Activated CD8-positive, alpha-beta memory T cell treated with anti-CD3 and anti-CD28 coated beads for 48 hours (primary cell): ENCODE data around the gene SNTG2.

ENCODE experiments used
- DNase-seq, 3 experiments: peaks; one replicate each; pipeline ENCODE4 v3.0.0-alpha.2; 2020; ENCODE audit warnings: low read depth in 2 of 3, low spot score in 2 of 3

Gene SNTG2

DNA sequence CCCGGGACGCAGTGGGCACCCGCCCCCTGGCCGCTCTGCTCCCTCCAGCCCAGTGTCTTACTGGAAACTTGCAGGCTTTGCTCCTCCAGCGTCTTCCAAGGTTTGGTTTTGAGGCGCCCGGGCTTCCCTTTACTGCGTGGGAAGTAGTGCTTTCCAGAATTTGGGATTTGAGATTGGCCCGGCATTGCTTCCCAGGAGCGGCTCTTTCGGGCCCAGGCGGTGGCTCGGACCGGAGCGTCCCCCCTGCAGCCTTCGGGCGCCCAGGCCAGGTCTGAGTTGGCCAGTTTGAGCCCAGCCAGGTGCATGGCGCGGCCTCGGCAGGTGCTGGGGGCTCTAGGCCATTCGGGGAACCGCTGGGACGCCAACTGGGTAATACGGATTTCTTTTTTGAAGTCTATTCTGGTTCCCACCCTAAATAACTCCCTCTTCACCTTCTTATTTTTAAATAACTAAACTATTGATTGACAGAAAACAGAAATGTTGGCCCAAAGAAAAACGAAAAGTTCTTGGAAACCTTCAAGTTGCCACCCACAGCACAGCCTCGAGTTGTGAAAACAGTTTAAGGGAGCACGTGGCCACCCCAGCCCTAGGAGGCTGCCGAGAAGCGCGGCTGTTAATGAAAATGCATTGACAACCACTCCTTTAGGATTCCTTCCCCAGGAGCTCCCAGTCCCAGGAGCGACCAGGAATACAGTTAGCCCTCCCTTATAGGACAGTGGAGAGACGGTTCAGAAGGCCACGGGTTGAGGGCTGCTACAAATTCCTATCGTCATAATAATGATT, 766 bp downstream of the SNTG2 start:
- no peak for DNase-seq

DNA sequence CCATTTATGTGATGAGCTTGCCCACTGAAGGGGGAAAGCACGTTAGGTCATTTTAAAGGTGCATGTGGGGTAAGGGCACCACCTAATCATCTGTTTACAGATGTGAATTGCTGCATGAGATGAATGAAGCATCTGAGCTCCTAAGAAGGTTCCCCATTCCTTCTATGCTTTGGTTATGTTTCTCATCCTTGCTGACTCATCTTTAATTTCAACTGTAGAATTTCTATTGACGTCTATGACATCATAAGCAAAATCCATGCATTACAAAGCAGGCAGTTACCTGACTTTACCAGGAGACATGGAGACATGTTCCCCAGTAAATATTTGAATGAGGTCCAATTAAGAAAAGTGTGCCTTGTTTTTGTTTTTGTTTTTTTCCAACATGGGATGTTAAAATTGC, 2.8 kb downstream of the SNTG2 start:
- no peak for DNase-seq

DNA sequence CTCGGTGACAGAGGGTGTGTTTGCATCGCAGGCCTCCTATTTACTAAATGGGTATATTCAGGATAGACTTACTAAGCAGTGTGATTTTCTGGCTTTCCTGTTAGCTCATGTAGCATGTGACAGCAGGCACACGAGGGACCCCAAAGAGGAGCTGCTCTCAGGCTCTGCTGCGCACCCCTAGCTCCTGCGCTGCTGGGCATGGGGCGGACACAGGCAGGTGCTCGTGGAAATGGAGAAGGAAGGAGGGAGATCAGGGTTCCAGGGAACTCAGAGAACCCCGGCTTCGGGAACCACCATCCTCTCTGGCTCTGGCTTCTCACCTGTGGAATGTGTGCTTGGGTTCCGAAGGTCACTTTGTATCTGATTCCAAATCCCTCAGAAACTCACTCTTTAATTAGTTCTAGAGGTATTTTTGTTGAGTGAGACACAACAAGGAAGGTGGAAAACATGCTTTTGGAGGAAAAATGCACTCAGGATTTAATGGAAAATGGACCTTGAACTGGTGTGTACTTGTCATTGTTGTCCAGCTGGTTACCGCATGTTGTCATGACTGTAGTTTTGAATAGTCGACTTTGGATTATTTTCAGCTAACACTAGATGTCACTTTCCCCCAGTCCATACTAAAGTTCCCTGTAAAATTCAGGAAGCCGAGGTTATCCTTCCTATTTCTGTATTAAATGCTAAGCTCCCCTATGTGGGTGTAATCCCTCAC, 3.5 kb downstream of the SNTG2 start:
- DNase-seq, result no peak

DNA sequence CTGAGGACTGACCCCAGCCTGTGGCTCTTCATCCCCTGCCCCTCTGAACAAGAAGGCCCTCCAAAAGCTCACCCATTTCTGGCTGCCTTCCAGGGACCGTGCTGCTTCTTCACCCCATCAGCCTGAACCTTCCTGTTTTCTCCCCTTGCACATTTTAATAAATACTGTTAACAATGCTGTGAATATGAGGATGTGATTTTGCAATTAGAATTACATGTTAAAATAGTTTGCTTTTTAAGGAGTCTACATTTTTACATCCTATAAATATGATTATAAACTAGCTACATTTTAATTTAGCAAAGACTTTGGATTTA, 4.0 kb downstream of the SNTG2 start:
- no peak for DNase-seq

DNA sequence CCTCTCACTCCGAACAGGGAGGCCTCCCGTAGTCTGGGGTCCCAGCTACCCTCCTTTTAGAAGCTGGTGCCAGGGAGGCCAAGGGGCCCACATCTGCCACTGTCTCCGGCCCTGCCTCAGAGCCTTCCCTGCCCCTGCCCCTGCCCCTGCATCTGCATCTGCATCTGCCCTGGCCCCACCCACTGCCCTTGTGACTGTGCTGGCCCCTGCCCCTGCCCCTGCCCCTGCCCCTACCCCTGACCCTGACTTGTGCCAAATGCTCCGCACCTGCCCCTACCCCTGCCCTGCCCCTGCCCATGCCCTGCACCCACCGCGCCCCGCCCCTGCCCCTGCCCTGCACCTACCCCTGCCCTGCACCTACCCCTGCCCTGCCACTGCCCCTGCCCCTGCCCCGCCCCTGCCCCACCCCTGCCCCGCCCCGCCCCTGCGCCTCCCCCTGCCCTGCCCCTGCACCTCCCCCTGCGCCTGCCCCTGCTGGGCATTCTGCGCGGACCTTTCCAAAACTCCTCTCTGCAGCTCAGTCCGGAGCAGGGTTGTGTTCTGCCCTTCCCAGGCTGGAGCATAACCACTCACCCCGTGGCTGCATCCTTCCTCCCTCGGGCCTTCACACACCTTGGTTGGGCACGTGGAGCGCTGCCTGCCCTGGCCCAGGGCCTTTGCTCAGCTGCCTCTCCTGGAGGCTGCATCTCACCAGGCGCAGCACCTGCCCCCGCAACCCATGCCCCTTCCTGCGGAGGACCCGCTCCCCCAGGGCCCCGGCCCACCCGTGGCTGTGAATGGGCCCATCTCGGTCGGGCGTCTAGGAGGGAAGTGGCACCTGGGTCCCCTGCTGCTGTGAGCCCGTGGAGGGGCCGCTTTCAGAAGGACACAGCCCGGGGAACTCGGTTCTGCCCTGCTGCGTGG, 5.4 kb downstream of the SNTG2 start:
- DNase-seq, result no peak

DNA sequence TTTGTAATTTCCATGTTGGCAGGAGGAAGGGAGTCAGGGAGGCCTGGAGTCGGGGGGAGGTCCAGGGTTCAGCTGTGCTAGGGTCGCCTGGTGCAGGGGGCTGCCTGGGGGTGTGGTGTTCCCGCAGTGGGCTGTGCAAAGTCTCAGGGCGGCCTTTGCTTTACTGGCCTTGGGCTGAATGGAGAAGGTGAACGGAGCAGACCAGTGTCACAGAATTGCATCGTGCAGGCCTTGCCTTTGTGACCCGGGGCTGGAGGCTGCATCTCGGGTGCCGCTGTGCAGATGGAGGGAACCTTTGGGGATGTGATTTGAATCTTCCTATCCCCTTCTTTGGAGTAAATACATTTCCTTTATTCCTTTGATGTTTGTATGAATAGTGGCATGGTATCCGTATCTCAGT, 8.8 kb downstream of the SNTG2 start:
- no peak for DNase-seq

DNA sequence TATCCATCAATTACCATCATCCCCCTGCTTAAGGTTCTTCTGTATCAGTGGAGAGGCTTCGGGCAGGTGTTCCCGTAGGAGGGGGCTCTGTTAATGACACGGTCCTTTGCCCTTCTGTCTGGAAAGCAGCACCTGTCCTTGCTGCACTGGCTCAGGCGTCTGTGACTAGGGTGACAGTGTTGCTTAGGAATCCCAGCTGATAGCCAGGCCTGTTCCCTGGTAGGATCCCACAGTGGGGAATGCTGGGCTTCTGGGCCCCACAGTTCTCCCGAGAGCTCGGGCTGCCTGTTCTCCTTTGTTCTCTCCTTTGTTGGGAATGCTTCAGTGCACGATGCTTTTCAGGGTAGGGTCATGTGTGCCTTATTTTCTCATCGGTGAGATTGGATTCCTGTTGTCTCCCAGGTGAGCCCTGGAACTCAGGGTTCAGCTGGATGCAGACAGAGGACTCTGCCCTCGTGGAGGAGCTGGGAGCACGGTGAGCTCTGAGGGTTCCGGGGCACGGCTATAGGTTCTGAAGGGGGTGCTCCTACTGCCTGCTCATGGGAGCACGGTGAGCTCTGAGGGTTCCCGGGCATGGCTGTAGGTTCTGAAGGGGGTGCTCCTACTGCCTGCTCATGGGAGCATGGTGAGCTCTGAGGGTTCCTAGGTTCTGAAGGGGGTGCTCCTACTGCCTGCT, 9.6 kb downstream of the SNTG2 start:
- DNase-seq, result no peak

DNA sequence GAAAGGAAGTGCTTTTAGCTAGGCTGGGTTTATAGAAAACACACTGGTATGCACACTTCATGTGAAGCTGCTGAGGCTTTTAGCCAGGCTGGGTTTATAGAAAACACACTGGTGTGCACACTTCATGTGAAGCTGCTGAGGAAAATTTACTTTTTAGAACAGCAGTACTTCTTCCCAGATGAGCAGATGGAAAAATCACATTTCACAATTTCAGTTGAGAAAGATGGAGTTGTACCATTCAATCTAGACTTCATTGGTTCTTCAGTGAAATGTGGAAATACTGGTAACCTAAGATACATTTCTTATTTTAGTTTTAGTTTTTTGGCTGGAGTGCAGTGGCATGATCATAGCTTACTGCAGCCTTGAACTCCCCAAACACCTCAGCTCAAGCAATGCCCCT, 11.1 kb downstream of the SNTG2 start:
- no peak for DNase-seq

DNA sequence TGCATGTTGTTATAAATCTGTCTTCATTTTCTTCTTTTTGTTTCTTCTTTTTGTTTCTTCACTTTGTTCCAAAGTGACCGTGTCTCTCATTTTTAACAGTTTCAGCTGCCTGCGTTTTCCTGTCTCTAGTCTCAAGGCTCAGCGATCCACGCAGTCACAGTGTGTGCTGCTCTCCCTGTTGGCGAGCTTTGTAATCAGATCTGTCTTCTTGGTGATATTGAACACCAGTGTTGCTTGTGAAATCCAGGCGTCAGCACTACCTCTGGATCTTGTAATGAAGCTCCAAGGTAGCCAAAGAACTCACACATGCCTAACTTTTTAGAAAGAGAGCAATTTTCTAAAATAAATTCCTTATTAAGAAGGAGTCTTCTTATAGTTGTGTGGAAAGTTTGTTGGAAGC, 13.2 kb downstream of the SNTG2 start:
- no peak for DNase-seq

DNA sequence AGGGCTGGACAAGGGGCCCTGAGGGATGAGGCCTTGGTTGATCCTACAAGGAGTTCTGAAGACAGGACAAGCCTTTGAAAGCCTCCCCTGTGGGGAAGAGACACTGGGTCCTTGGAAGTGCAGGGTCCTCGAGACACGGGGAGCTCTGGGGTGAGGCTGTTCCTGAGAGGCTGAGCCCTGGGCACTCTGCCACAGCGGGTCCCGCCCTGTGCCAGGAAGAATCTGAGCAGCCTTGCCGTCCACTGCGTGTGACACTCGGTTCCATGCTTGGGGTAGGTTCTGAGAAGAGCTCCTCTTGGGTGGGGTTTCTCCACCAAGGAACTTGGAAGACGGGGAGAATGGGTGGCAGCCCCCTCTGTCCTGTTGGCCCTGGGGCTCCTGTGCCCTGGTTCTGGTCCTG, 13.9 kb downstream of the SNTG2 start:
- no peak for DNase-seq

DNA sequence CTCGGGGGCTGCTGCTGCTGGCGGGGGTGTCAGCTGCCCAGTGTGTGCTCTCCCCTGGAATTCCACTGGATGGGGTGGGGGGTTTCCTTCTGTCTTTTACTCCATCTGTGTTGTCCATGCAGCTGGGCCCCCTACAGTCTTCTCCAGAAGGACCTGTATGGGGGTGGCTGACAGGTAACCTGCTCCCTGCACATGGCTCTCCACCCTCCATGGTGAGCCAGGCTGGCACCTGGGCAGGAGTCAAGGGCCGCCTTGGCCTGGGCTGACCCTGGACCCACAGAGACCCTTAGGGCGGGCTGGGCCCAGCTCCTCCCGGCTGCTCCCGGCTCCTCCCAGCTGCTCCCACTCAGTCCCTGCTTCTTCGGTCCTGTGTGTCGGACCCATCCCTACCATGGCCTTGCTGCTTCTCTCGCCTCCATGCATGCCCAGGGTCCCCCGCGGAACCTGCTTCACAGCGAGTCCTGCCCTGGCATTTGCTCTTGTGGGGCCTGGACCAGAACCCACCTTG, 15.0 kb downstream of the SNTG2 start:
- no peak for DNase-seq

DNA sequence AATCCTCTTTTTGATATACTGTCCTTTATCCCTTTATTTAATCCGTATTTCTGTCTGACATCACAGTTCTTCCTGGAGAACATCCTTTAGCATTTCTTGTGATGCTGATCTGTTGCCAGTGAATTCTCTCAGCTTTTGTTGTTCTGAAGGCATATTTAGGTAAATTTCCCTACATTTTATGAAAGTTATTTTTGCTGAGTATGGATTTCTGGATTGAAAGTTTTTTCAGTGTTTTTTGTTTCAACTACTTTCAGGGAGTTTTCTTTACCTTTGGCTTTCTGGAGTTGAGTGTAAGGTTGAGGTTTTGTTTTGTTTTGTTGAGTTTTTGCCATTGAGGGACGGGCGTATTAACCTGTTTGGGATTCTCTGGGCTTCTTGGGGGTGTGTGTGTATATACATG, 22.5 kb downstream of the SNTG2 start:
- DNase-seq, result no peak

DNA sequence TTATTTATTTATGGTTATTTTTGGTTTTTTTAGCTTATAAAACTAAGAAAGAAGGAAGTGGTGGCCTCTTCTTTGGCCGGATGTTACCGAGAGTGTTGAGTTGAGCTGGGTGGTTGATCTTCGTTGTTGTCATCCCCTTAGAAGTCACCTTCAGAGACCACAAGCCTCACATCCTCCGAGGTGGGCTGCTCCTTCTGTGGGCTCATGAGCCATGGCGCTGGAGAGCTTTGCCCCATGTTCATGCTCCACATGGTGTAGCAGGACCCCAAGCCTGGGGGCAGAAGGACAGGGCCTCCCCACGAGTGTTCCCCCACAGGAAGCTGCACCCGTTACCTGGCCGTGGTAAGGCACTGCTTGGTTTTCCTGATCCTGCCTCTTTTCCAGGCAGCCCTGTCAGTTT, 23.4 kb downstream of the SNTG2 start:
- no peak for DNase-seq

DNA sequence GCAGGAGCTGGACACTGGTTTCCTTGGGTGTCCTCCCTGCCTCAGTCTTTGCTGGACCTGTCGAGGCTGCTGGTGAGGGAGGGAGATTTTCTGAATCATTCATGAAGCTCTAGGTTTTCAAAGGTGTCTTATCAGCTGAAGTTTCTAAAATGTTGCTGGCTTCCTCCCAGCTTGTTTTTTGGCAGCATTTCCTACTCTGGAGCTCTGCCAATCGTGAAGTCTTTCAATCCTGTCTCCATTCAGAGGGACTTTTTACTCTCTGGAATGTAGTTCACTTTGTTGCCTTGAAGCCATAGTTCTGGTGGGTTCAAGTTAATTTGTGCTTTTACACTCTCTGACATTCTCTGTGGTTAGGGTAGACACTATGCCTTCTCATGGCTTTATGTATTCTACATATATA, 23.9 kb downstream of the SNTG2 start:
- DNase-seq, result no peak

DNA sequence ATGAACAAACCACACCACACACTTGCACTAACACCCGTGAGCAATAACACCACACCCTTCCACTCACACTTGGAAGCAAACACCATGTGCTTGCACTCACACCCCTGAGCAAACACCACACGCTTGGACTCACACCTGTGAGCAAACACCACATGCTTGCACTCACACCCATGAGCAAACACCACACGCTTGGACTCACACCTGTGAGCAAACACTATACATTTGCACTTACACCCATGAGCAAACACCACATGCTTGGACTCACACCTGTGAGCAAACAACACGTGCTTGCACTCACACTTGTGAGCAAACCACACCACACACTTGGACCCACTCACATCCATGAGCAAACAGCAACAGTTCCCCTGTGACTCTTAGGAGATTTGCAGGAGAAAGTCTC, 24.4 kb downstream of the SNTG2 start:
- no peak for DNase-seq

DNA sequence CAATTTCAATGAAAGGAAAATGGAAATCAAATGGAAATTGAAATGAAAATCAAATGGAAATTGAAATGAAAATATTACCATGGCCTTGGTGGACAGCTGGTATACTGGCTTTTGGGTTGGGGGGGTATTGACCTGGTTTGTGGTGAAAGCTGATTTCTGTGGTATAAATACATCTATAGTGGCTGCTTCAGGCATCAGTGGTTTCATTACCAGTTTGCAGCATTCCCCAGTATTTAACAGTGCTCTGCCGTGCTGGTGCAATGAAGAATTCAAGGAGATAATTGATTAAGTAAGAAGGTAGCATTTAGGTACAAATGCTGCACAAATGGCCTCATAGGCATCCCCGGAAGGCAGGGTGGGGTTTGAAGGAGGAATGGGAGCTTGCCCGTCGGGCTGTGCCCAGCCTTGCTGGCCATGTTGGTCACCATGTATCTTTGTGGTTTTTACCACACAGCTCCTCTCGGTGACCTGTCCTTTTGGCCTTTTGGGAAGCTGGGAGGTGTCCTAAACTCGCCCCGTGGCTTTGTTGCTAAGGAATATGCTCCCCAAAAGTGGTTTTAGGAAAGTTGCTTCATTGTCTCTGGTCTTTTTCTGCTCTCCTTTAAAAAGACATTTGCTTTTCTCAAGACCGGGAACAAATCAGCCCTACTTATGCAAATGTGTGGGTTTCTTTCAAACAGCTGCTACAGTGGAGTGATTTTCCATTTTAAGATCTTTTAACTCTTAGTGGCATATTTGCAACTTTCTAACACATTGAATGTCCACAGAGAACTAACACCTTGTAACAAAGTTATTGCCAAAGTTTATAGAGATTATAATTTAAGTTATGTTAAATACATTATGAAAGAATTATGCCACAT, 28.6 kb downstream of the SNTG2 start:
- no peak for DNase-seq

DNA sequence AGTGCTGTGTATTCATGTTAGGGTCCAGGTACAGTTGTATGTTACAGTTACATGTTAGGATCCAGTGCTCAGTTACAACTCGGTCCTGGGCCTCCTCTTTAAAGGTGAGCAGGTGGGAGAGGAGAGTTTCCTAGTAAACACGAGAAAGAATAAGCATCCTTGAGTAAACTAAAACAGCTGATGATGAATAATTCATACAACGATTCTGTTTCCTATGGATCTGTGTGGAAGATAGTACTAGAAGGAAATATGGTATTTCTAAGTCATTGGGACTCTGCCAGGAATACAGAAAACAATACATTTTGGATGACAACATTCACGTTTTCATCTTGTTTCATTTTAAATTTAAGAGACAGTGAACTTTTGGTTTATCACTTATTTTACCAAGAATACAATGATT, 29.5 kb downstream of the SNTG2 start:
- no peak for DNase-seq

DNA sequence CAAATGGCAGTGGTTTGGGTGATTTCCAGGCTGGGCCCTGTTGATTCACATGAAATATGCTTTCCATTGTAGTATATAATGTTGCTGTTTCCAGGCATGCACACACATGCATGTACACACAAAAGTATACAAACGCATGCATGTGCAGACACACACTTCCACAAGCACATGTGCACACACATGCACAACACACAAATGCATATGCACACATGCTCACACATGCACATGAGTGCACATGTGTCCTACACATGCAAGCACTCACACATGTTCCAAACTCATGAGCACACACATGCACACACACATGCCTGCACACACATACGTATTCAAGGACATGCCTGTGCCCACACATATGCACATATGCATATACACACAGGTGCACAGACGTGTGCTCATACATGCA, 30.6 kb downstream of the SNTG2 start:
- DNase-seq, result no peak

DNA sequence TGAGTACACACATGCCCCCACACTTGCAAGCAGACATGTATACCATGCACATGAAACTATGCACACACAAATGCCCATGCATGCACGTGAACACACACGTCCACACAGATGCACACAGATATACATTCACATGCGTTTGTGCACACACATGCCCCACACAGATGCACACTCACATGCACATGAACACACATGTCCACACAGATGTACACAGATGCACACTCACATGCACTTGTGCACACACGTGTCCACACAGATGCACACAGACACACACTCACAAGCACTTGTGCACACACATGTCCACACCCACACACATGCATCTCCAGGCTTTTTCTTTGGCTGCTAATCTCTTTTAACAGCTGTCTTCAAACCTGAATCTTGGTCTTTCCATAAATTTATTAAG, 31.1 kb downstream of the SNTG2 start:
- no peak for DNase-seq

DNA sequence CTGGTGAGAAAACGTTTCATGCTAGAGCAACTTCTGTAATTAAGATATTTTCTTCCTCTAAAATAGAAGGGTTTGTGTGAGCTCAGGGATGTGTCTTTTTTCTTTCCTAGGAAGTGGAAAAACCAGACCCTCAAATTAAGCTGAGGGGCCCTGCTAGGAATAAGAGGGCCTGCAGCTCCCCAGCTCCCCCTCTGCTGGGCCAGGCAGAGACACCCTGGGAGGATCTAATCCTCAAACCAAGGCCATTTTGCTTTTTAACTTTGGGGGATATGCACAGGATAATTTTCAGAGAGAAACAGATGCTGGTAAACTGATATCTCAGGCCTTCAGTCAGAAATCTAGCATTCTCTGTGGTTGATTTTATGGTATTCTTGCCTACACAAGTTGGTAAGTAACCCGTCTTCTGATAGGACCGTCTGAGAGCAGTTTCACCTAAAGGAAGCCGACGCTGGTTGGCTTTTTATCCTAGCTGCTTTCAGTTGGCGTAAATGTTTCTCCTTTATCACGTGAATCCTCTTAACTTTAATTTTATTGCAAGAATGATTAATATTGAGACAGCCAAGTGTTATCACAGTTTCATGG, 34.8 kb downstream of the SNTG2 start:
- DNase-seq, result no peak
